HepG2 (cell line): ENCODE results near the gene SLC20A1. TPM values are rescaled to one million over a fixed set of nuclear protein-coding genes. Genes with fewer than 3 reads are reported as not detected.

ENCODE experiments used
- ATAC-seq: fragments of 200-7000 bp; cut with Tn5 transposase; 3 replicates; pipeline ENCODE4 v1.9.1; 2020; ENCODE audit warnings: mild to moderate bottlenecking, moderate library complexity
- BruUV-seq: library from RNA; stranded (reverse); fragments of 400-500 nt; replicated peaks from 2 replicates; lab custom pipeline; 2021; lab: Mats Ljungman, UMichigan
- CTCF ChIA-PET: fragments of 300-600 bp; formaldehyde crosslinking; extraction: SDS; loops from one replicate; lab custom pipeline; 2021; ENCODE audit warnings: low total read pairs, inconsistent platforms, low intra/inter-chr PET ratio; lab: Yijun Ruan, JAX
- POLR2A ChIA-PET: fragments of 350-600 bp; sonication (Branson Sonifier 250); formaldehyde crosslinking; loops from one replicate; lab custom pipeline; 2020; ENCODE audit warnings: antibody characterized with exemption, inconsistent platforms; lab: Yijun Ruan, JAX
- DNase-seq: peaks from one replicate; pipeline ENCODE4 v3.0.0-alpha.2; 2015; ENCODE audit warnings: low spot score
- FAIRE-seq: peaks from 3 replicates; lab custom pipeline; 2011; peaks lifted over from hg19 to GRCh38; lab: Jason Lieb, UNC
- H2AFZ ChIP-seq: one replicate; pipeline ENCODE4 v1.6.1; 2011; ENCODE audit warnings: low read length, inconsistent platforms
- H3K27ac ChIP-seq: fragments of 300-600 bp; 3 replicates; pipeline ENCODE4 v1.8.0; 2011; ENCODE audit warnings: mixed run types, mild to moderate bottlenecking, mixed read lengths, low read length, inconsistent platforms; ENCODE audit not compliant: insufficient read depth; ENCODE audit errors: extremely low read length
- H3K27me3 ChIP-seq, 2 experiments: fragments of 200-600 bp in 1 of 2; 2 replicates in 1 of 2; 3 replicates in 1 of 2; pipeline versions ENCODE4 v1.6.0 to v1.8.0; 2011; ENCODE audit warnings: low read length in 2 of 2, mild to moderate bottlenecking in 2 of 2, moderate library complexity in 2 of 2, inconsistent platforms in 1 of 2; ENCODE audit not compliant: insufficient read depth in 2 of 2, control insufficient read depth in 1 of 2
- H3K36me3 ChIP-seq, 2 experiments: fragments of 200-600 bp in 1 of 2; replicated peaks in 1 of 2; 2 replicates in 1 of 2; 3 replicates in 1 of 2; pipeline versions ENCODE4 v1.5.1 to v1.8.0; 2011; ENCODE audit warnings: low read length in 2 of 2, inconsistent platforms in 1 of 2; ENCODE audit not compliant: insufficient read depth in 2 of 2, control insufficient read depth in 1 of 2
- H3K4me1 ChIP-seq: 2 replicates; pipeline ENCODE4 v1.5.1; 2012; ENCODE audit warnings: low read length, inconsistent platforms; ENCODE audit not compliant: insufficient read depth
- H3K4me2 ChIP-seq: 2 replicates; pipeline ENCODE4 v1.6.0; 2011; ENCODE audit warnings: low read depth, low read length, inconsistent platforms
- H3K4me3 ChIP-seq, 3 experiments: fragments of 200-600 bp in 1 of 3; sonication (generic), shearing (Covaris generic) in 1 of 3; replicated peaks in 1 of 3; 2 replicates each; pipeline ENCODE4 v1.5.1; 2011 to 2016; ENCODE audit warnings: low read length in 3 of 3, inconsistent platforms in 2 of 3, low read depth in 2 of 3, mild to moderate bottlenecking in 2 of 3, control low read depth in 1 of 3, mixed read lengths in 1 of 3; ENCODE audit not compliant: insufficient read depth in 1 of 3
- H3K79me2 ChIP-seq: one replicate; pipeline ENCODE4 v1.6.1; 2011; ENCODE audit warnings: low read length, inconsistent platforms; ENCODE audit not compliant: insufficient read depth
- H3K9ac ChIP-seq: 2 replicates; pipeline ENCODE4 v1.6.0; 2011; ENCODE audit warnings: mild to moderate bottlenecking, low read depth, low read length, inconsistent platforms; ENCODE audit not compliant: insufficient read depth
- H3K9me3 ChIP-seq: 2 replicates; pipeline ENCODE4 v1.5.1; 2012; ENCODE audit warnings: mild to moderate bottlenecking, low read length
- H4K20me1 ChIP-seq: 2 replicates; pipeline ENCODE4 v1.6.0; 2011; ENCODE audit warnings: inconsistent platforms, mild to moderate bottlenecking, low read length, moderate library complexity; ENCODE audit not compliant: insufficient read depth
- ATF3 ChIP-seq: sonication (generic); formaldehyde crosslinking; IDR thresholded peaks from 2 replicates; pipeline ENCODE4 v1.4.0; 2020; ENCODE audit warnings: missing genetic modification reagents
- FOSL2 ChIP-seq: sonication (generic); formaldehyde crosslinking; IDR thresholded peaks from 2 replicates; pipeline ENCODE4 v1.4.0; 2020; ENCODE audit warnings: missing genetic modification reagents
- HMG20A ChIP-seq: IDR thresholded peaks from 2 replicates; pipeline ENCODE4 v1.6.1; 2016; ENCODE audit warnings: borderline replicate concordance
- NR2C2 ChIP-seq: sonication (generic); formaldehyde crosslinking; IDR thresholded peaks from 2 replicates; pipeline ENCODE4 v1.4.0; 2020; ENCODE audit warnings: missing genetic modification reagents, mild to moderate bottlenecking, moderate library complexity, borderline replicate concordance
- RARG ChIP-seq: sonication (generic); formaldehyde crosslinking; IDR thresholded peaks from 2 replicates; pipeline ENCODE4 v1.4.0; 2020; ENCODE audit warnings: low read depth, mild to moderate bottlenecking, missing genetic modification reagents
- RXRB ChIP-seq: IDR thresholded peaks from 2 replicates; pipeline ENCODE4 v1.6.1; 2016; ENCODE audit warnings: borderline replicate concordance, missing genetic modification reagents, missing compliant biosample characterization
- SP2 ChIP-seq: sonication (generic); formaldehyde crosslinking; IDR thresholded peaks from 2 replicates; pipeline ENCODE4 v1.5.1; 2020; ENCODE audit warnings: mild to moderate bottlenecking, missing genetic modification reagents
- THAP11 ChIP-seq: IDR thresholded peaks from 2 replicates; pipeline ENCODE4 v1.6.1; 2016; ENCODE audit warnings: missing biosample characterization, missing genetic modification reagents
- ZBTB10 ChIP-seq: sonication (generic); formaldehyde crosslinking; IDR thresholded peaks from 2 replicates; pipeline ENCODE4 v1.4.0; 2020; ENCODE audit warnings: missing genetic modification reagents, borderline replicate concordance
- ZNF263 ChIP-seq: sonication (generic); formaldehyde crosslinking; IDR thresholded peaks from 2 replicates; pipeline ENCODE4 v1.4.0; 2020; ENCODE audit warnings: missing genetic modification reagents
- ZNF451 ChIP-seq: sonication (generic); formaldehyde crosslinking; IDR thresholded peaks from 2 replicates; pipeline ENCODE4 v1.5.0; 2020; ENCODE audit warnings: mild to moderate bottlenecking, missing genetic modification reagents
- ZNF558 ChIP-seq: sonication (generic); formaldehyde crosslinking; IDR thresholded peaks from 2 replicates; pipeline ENCODE4 v1.9.0; 2022; ENCODE audit warnings: mild to moderate bottlenecking, missing genetic modification reagents, borderline replicate concordance
- ZNF772 ChIP-seq: sonication (generic); formaldehyde crosslinking; IDR thresholded peaks from 2 replicates; pipeline ENCODE4 v1.5.0; 2020; ENCODE audit warnings: mild to moderate bottlenecking, missing genetic modification reagents
- WGBS: methylation state at CpG from one replicate; pipeline ENCODE4 v1.1.6; 2017; ENCODE audit warnings: low lambda C conversion rate; 5-methylcytosine and 5-hydroxymethylcytosine counted together
- in situ Hi-C: cut with HindIII; loops from 2 replicates; pipeline ENCODE4 v1.10.0; 2017; ENCODE audit warnings: low pct_unique_long_range_greater_than_20kb; ENCODE audit not compliant: extremely low pct_ligation_motif_present
- intact Hi-C: fragments of 100-400 bp; cut with micrococcal nuclease; formaldehyde crosslinking; loops from one replicate; pipeline ENCODE4 v1.10.0; 2022; ENCODE audit not compliant: unreplicated experiment
- polyA plus RNA-seq, 8 experiments: library from polyadenylated mRNA; depleted of rRNA in 3 of 8; stranded (reverse) in 7 of 8; unstranded in 1 of 8; fragments of >200 nt; fragmentation: Illumina TruSeq in 4 of 8; extraction: Trizol in 4 of 8; gene quantifications; 2 replicates each; pipeline versions ENCODE4 v1.2.1 to v1.2.3, GENCODE V29; 2011 to 2016; ENCODE audit warnings: low read depth in 4 of 8, missing spikeins in 1 of 8, mixed read lengths in 1 of 8; ENCODE audit not compliant: insufficient read depth in 1 of 8
- total RNA-seq, 5 experiments: library from RNA; depleted of rRNA; stranded (reverse); fragments of >200 nt; fragmentation: Illumina TruSeq; extraction: Trizol; gene quantifications; 2 replicates each; pipeline ENCODE4 v1.2.3, GENCODE V29; 2016; ENCODE audit warnings: low read depth in 1 of 5
- TF ChIP-seq, protein P1 (sequence below): IDR thresholded peaks from 2 replicates; pipeline ENCODE4 v1.4.0; 2020; ENCODE audit warnings: mild to moderate bottlenecking, missing genetic modification reagents
- TF ChIP-seq, protein P2 (sequence below): sonication (generic); formaldehyde crosslinking; IDR thresholded peaks from 2 replicates; pipeline ENCODE4 v1.5.1; 2020; ENCODE audit warnings: missing genetic modification reagents, mild to moderate bottlenecking, borderline replicate concordance

The SLC20A1 gene
- total and polyA plus RNA-seq, 2 of the 13 experiments (the other 11 are each of a cell fraction or from before 2014, with no cell fraction given): 54.0 to 85.9 TPM

- H3K9me3 ChIP-seq: no peaks in the 10 kb centered on the region
- H3K79me2 ChIP-seq: peaks cover 2% of the 10 kb centered on the region
- POLR2A ChIA-PET: interaction anchor here (0.6 to 1.6 kb wide), 3 partner anchors 9 to 15 kb away, joined by 3 to 7 read pairs (median 4); no protein-coding TSS in a partner anchor
- H3K4me3 ChIP-seq: no peak overlapping the region
- H3K36me3 ChIP-seq: no peaks in the 10 kb centered on the region
- FAIRE-seq (no peak), ATAC-seq (no peak), DNase-seq (no peak)
- no peak overlapping the region for H3K9ac ChIP-seq
- no peaks in the 10 kb centered on the region for H4K20me1 ChIP-seq
- in situ Hi-C loops (no loop called here), intact Hi-C loops (no loop called here)
- CTCF ChIA-PET: no interaction called here
- 42% methylated on average over 8 of the region's 8 CpGs for whole genome bisulfite sequencing
- no peak overlapping the region for H2AFZ ChIP-seq
- BruUV-seq: no TSS peak
- H3K4me1 ChIP-seq: peaks cover 68% of the 10 kb centered on the region
- H3K27ac ChIP-seq: no peak overlapping the region
- H3K27me3 ChIP-seq: peaks cover 1 to 5% of the 10 kb centered on the region in 2 experiments; a peak in 1 of 5 replicates
- peak overlapping the region; percentile 41 for H3K4me2 ChIP-seq
- TF ChIP-seq, protein P1, sequence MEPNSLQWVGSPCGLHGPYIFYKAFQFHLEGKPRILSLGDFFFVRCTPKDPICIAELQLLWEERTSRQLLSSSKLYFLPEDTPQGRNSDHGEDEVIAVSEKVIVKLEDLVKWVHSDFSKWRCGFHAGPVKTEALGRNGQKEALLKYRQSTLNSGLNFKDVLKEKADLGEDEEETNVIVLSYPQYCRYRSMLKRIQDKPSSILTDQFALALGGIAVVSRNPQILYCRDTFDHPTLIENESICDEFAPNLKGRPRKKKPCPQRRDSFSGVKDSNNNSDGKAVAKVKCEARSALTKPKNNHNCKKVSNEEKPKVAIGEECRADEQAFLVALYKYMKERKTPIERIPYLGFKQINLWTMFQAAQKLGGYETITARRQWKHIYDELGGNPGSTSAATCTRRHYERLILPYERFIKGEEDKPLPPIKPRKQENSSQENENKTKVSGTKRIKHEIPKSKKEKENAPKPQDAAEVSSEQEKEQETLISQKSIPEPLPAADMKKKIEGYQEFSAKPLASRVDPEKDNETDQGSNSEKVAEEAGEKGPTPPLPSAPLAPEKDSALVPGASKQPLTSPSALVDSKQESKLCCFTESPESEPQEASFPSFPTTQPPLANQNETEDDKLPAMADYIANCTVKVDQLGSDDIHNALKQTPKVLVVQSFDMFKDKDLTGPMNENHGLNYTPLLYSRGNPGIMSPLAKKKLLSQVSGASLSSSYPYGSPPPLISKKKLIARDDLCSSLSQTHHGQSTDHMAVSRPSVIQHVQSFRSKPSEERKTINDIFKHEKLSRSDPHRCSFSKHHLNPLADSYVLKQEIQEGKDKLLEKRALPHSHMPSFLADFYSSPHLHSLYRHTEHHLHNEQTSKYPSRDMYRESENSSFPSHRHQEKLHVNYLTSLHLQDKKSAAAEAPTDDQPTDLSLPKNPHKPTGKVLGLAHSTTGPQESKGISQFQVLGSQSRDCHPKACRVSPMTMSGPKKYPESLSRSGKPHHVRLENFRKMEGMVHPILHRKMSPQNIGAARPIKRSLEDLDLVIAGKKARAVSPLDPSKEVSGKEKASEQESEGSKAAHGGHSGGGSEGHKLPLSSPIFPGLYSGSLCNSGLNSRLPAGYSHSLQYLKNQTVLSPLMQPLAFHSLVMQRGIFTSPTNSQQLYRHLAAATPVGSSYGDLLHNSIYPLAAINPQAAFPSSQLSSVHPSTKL (CRISPR knock-in tag): 0 out of 2 replicates have a peak, but pooled peaks have one; percentile 34
- TF ChIP-seq ZNF558 (CRISPR knock-in tag): no peak
- TF ChIP-seq ZBTB10 (CRISPR knock-in tag): no peak
- 0 out of 2 replicates have a peak, but pooled peaks have one; percentile 38 for TF ChIP-seq ZNF451 (CRISPR knock-in tag)
- no peak for TF ChIP-seq RXRB (CRISPR knock-in tag)
- TF ChIP-seq ZNF772 (CRISPR knock-in tag): no peak
- TF ChIP-seq FOSL2 (CRISPR knock-in tag): peak; percentile 89
- TF ChIP-seq ATF3 (CRISPR knock-in tag): peak; percentile 52; the same call in 1 of the 2 replicates
- peak; percentile 96 for TF ChIP-seq ZNF263 (CRISPR knock-in tag)
- TF ChIP-seq NR2C2 (CRISPR knock-in tag): no peak
- no peak for TF ChIP-seq SP2
- TF ChIP-seq, protein P2, sequence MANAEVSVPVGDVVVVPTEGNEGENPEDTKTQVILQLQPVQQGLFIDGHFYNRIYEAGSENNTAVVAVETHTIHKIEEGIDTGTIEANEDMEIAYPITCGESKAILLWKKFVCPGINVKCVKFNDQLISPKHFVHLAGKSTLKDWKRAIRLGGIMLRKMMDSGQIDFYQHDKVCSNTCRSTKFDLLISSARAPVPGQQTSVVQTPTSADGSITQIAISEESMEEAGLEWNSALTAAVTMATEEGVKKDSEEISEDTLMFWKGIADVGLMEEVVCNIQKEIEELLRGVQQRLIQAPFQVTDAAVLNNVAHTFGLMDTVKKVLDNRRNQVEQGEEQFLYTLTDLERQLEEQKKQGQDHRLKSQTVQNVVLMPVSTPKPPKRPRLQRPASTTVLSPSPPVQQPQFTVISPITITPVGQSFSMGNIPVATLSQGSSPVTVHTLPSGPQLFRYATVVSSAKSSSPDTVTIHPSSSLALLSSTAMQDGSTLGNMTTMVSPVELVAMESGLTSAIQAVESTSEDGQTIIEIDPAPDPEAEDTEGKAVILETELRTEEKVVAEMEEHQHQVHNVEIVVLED (CRISPR knock-in tag): no peak
- no peak for TF ChIP-seq RARG
- TF ChIP-seq HMG20A (CRISPR knock-in tag): no peak
- no peak for TF ChIP-seq THAP11 (CRISPR knock-in tag)
Measured at GRCh38 chr2:112640800-112641675, 4.7 kb upstream of the SLC20A1 start.
